Activated T-helper 9 cell treated with anti-CD3 and anti-CD28 coated beads, Interleukin-2, amount 50 U/mL, for 16 hours (primary cell): ENCODE measurements around the gene F5.

Experiments used
- DNase-seq: peaks from one replicate; pipeline ENCODE4 v3.0.0-alpha.2; 2020; ENCODE audit warnings: low read depth

Gene F5

GRCh38 chr1:169475806-169476387 is 110.4 kb downstream of the F5 start:
- no peak for DNase-seq

GRCh38 chr1:169474302-169474995 is 111.8 kb downstream of the F5 start:
- no peak for DNase-seq

- DNase-seq: no peak
These were observed 112.9 kb downstream of the F5 start for GRCh38 chr1:169473347-169473746.

GRCh38 chr1:169472738-169473137 is 113.5 kb downstream of the F5 start:
- DNase-seq: no peak

GRCh38 chr1:169468982-169469381 is 117.3 kb downstream of the F5 start:
- no peak for DNase-seq

GRCh38 chr1:169466259-169467230 is 119.7 kb downstream of the F5 start:
- DNase-seq: no peak

GRCh38 chr1:169465281-169465680 is 121.0 kb downstream of the F5 start:
- no peak for DNase-seq
